Spinal cord (tissue), 10 donors: ENCODE results near the gene ZNF19. TPM values are rescaled to one million over a fixed set of nuclear protein-coding genes. Genes with fewer than 3 reads are reported as not detected.

Source experiments
- DNase-seq, 6 donors: peaks; one replicate each; pipeline versions ENCODE4 v3.0.0 to v3.0.0-alpha.2; 2013 to 2015; ENCODE audit warnings: low spot score in 6 of 6, low read depth in 4 of 6
- H3K27ac ChIP-seq: one replicate; pipeline ENCODE4 v1.5.1; 2013; ENCODE audit warnings: low read depth, low read length, control low read depth
- H3K27me3 ChIP-seq: one replicate; pipeline ENCODE4 v1.6.1; 2013; ENCODE audit warnings: low read length; ENCODE audit not compliant: control insufficient read depth, insufficient read depth
- H3K36me3 ChIP-seq: one replicate; pipeline ENCODE4 v1.6.1; 2013; ENCODE audit warnings: low read length; ENCODE audit not compliant: control insufficient read depth, insufficient read depth
- H3K4me1 ChIP-seq: one replicate; pipeline ENCODE4 v1.6.1; 2013; ENCODE audit warnings: low read length; ENCODE audit not compliant: control insufficient read depth, insufficient read depth
- H3K4me3 ChIP-seq: one replicate; pipeline ENCODE4 v1.5.1; 2013; ENCODE audit warnings: low read depth, low read length, control low read depth
- H3K9me3 ChIP-seq: one replicate; pipeline ENCODE4 v1.6.1; 2013; ENCODE audit warnings: low read length; ENCODE audit not compliant: control insufficient read depth, insufficient read depth
- WGBS: methylation state at CpG from one replicate; pipeline ENCODE4 v1.1.5; 2013; ENCODE audit warnings: missing lambda C conversion rate; ENCODE audit not compliant: insufficient coverage; 5-methylcytosine and 5-hydroxymethylcytosine counted together
- polyA plus RNA-seq, 2 donors: library from polyadenylated mRNA; unstranded; fragments of 120-200 nt; gene quantifications; one replicate each; pipeline ENCODE4 v1.2.1, GENCODE V29; 2013; ENCODE audit not compliant: insufficient read length in 2 of 2
- total RNA-seq, 2 donors: library from RNA; depleted of rRNA in 1 of 2; stranded (reverse); fragments of 120-200 nt in 1 of 2; fragments of >200 nt in 1 of 2; gene quantifications; one replicate each; pipeline versions ENCODE4 v1.2.3 to v1.2.4, GENCODE V29; 2013 to 2014
- donor health status: healthy.

The ZNF19 gene
- total and polyA plus RNA-seq, 4 donors: 7.4 to 14.8 (median 13.0) TPM

- no peaks in the 10 kb centered on the region for H3K4me1 ChIP-seq
- H3K27me3 ChIP-seq: no peaks in the 10 kb centered on the region
- no peaks in the 10 kb centered on the region for H3K36me3 ChIP-seq
- DNase-seq: no peak
- WGBS: 94% methylated on average over 2 of the region's 3 CpGs
- no peak overlapping the region for H3K4me3 ChIP-seq
- no peak overlapping the region for H3K27ac ChIP-seq
- H3K9me3 ChIP-seq: no peaks in the 10 kb centered on the region
These were observed 4.1 kb upstream of the ZNF19 start for GRCh38 chr16:71493213-71493612.

DNA sequence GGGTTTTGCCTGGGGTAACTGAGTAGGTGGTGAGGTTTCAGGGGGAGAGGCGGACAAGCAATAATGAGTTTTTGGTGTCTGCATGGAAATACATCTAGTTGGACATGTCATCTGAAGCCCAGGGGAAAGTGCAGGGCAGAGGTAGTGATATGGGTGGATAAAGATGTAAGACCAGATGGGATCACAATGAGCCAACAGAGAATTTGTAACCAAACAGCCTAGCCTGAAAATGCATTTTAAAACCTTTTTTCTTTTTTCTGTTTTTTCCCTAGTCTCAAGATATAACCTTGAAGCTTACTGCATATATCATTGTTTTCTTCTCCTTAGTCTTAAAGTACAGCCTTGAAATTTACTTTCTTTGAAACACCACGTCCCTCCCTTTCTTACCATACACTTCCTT lies 3.7 kb upstream of the ZNF19 start:
- 81% methylated on average over 1 of the region's 2 CpGs for WGBS
- Histone ChIP-seq H3K9me3 (no peaks in the 10 kb centered on the region), H3K27ac (no peak overlapping the region), H3K36me3 (no peaks in the 10 kb centered on the region), H3K4me1 (no peaks in the 10 kb centered on the region), H3K4me3 (no peak overlapping the region), H3K27me3 (no peaks in the 10 kb centered on the region)
- no peak for DNase-seq

- Histone ChIP-seq H3K4me1 (no peaks in the 10 kb centered on the region), H3K27ac (no peak overlapping the region), H3K27me3 (no peaks in the 10 kb centered on the region), H3K4me3 (no peak overlapping the region), H3K36me3 (no peaks in the 10 kb centered on the region), H3K9me3 (no peaks in the 10 kb centered on the region)
- WGBS: 42% methylated on average over 2 of the region's 3 CpGs
- no peak for DNase-seq
These were observed 1.9 kb upstream of the ZNF19 start for GRCh38 chr16:71491054-71491453.

DNA sequence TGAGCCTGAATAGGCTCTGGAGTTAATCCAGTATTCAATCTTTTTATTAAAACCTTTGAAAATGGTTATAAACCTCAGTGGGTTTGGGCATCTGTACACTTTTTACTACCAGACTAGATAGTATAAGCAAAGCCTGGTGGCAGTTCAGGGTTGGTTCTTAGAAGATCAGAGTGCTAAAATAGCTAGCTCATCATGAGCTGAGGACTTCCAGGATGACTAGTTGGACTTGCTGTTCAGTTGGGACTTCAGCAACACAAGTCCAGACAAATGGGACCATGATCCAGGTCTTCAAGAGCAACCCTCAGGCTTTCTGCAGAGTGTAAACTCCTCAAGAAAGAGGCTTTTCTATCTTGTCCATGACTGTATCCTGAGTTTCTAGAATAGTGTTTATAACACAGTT lies 1.2 kb upstream of the ZNF19 start:
- Histone ChIP-seq H3K4me1 (no peaks in the 10 kb centered on the region), H3K27ac (no peak overlapping the region), H3K9me3 (no peaks in the 10 kb centered on the region), H3K4me3 (no peak overlapping the region), H3K27me3 (no peaks in the 10 kb centered on the region), H3K36me3 (no peaks in the 10 kb centered on the region)
- DNase-seq: no peak

DNA sequence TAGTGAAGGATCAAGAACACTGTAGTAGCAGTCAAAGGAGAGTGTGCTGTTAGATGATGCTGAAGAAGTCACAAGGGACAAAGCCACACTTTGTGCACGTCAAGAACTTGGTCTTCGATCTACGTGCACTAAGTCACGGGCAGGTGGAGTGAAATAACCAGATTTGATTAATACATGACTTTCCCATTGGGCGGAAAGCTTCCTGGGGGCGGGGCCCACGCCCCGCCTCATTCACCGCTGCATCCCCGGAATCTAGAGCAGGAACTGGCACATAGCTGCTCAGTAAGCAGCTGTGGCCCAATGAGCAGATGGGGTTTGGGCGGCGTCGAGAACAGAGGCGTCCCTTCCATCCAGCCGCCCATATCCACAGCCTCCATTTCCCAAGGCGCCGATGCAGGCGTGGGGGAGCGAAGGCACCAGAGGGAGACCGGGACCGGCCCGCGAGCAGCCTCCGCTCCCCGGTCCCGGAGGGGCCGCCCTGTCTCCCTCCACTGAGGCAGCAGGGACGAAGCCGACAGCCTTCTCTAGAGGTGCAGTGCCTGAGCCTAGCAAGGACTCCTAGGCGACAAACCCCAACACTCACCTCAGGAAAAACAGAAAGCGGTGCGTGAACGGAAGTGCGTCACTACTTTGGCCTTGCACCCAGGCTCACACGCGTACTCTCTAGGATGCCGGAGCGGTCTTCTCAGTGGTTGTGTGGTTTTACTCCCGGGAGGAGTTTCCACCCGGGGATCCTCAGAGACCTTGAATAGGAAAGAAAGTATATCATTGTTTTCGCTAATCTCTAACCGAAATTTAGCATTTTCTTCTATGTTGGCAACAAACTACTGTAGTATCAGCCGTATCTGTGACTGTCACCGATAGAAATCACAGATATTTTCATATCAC lies 4.9 kb downstream of the ZNF19 start:
- no peaks in the 10 kb centered on the region for H3K4me1 ChIP-seq
- 0% methylated on average over 40 of the region's 44 CpGs for WGBS
- H3K4me3 ChIP-seq: peak overlapping the region; percentile 98
- H3K9me3 ChIP-seq: no peaks in the 10 kb centered on the region
- no peaks in the 10 kb centered on the region for H3K36me3 ChIP-seq
- DNase-seq: peak; percentile 82 to 98 (median 92)
- H3K27ac ChIP-seq: peak overlapping the region; percentile 99
- no peaks in the 10 kb centered on the region for H3K27me3 ChIP-seq

- no peak overlapping the region for H3K4me3 ChIP-seq
- no peaks in the 10 kb centered on the region for H3K9me3 ChIP-seq
- DNase-seq: no peak
- H3K36me3 ChIP-seq: peaks cover 10% of the 10 kb centered on the region
- no peak overlapping the region for H3K27ac ChIP-seq
- H3K4me1 ChIP-seq: no peaks in the 10 kb centered on the region
- no peaks in the 10 kb centered on the region for H3K27me3 ChIP-seq
- 100% methylated on average over 2 of the region's 5 CpGs for WGBS
These were observed 6.6 kb downstream of the ZNF19 start for GRCh38 chr16:71482569-71482968.

DNA sequence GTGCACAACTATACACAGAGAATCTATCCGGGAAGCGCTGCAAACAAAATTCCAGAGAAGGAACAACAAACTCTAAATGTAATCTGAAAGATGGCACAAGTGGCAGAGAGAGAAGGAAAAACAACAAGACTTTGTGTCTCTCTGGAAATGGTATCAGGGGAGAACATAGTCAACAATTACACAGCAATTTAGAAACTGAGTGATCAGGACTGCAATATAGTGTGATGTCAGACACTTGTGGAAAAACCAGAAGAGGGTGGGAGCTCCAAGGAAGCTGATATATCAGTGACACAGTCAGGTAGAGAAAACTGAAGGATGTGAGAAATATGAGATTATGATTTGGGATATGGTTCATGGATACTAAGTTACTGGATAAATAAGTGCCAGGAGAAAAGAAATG lies 8.2 kb downstream of the ZNF19 start:
- no peaks in the 10 kb centered on the region for H3K27me3 ChIP-seq
- no CpG with 5 or more reads among the region's 2 CpGs for WGBS
- H3K4me3 ChIP-seq: no peak overlapping the region
- H3K4me1 ChIP-seq: no peaks in the 10 kb centered on the region
- DNase-seq: no peak
- H3K27ac ChIP-seq: no peak overlapping the region
- no peaks in the 10 kb centered on the region for H3K9me3 ChIP-seq
- H3K36me3 ChIP-seq: peaks cover 17% of the 10 kb centered on the region

DNA sequence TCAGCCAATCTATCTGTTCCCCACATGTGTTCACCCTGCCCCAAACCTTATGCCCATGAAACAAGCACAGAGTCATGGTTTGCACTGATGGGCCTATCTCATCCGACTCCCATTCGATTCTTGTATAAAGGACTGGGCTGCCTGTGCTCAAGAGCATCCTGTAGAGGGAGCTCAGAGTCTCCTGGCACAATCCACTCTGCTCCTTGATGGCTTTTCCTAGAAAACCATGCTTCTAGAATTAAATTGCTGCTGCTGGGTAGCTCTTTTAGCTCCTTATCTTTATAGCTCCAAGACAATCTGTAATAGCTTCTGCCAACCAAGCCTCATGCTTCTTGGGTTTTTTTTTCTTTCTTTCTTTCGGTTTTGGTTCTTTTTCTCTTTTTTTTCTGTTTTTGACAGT lies 9.7 kb downstream of the ZNF19 start:
- Histone ChIP-seq H3K9me3 (no peaks in the 10 kb centered on the region), H3K27ac (no peak overlapping the region), H3K4me3 (no peak overlapping the region), H3K36me3 (peaks cover 17% of the 10 kb centered on the region), H3K27me3 (no peaks in the 10 kb centered on the region), H3K4me1 (no peaks in the 10 kb centered on the region)
- DNase-seq: peak in 2 of 6 donors; percentile 37 to 45
- WGBS: 21% methylated on average over 2 of the region's 3 CpGs

DNA sequence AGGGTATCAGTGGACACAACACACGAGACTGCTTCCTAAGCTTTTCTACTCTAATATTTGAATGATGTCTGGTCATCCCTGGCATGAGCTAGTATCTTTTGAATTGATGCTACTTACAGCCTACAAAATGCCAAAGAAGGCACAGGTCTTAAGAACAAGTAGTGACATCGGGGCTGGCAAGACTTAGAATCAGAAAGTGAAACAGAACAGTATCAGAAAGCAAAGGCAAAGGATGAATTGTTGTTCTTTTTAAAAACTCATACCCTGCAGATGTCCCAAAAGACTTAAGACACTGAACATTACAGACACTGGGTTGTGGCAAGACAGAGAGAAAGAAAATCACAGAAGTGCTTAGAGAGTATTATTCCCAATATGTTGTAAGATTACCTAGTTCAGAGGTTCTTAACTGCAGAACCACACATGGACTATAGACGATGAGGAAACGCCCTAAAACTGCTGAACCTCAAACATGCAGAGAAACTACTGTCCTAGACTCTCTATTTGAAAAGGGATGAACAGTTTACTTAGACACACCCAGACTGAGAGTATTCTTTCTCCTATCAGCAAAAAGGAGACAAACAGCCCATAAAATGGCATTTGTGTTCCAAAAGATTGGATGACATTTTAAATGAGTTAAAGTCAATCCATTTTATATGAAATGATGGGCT lies 12.5 kb downstream of the ZNF19 start:
- Histone ChIP-seq H3K4me3 (no peak overlapping the region), H3K9me3 (no peaks in the 10 kb centered on the region), H3K36me3 (peaks cover 20% of the 10 kb centered on the region), H3K4me1 (no peaks in the 10 kb centered on the region), H3K27me3 (no peaks in the 10 kb centered on the region), H3K27ac (no peak overlapping the region)
- DNase-seq: no peak
- WGBS: no CpG with 5 or more reads among the region's 4 CpGs

- Histone ChIP-seq H3K36me3 (peaks cover 20% of the 10 kb centered on the region), H3K27ac (no peak overlapping the region), H3K4me1 (no peaks in the 10 kb centered on the region), H3K27me3 (no peaks in the 10 kb centered on the region), H3K9me3 (no peaks in the 10 kb centered on the region), H3K4me3 (no peak overlapping the region)
- WGBS: no CpG with 5 or more reads among the region's 3 CpGs
- no peak for DNase-seq
These were observed 14.3 kb downstream of the ZNF19 start for GRCh38 chr16:71474864-71475263.
